Measurements from ENCODE around the gene B9D1.
A peak's percentile ranks its signal among the peaks of the same experiment; 100 is the strongest.

B9D1 gene

DNA sequence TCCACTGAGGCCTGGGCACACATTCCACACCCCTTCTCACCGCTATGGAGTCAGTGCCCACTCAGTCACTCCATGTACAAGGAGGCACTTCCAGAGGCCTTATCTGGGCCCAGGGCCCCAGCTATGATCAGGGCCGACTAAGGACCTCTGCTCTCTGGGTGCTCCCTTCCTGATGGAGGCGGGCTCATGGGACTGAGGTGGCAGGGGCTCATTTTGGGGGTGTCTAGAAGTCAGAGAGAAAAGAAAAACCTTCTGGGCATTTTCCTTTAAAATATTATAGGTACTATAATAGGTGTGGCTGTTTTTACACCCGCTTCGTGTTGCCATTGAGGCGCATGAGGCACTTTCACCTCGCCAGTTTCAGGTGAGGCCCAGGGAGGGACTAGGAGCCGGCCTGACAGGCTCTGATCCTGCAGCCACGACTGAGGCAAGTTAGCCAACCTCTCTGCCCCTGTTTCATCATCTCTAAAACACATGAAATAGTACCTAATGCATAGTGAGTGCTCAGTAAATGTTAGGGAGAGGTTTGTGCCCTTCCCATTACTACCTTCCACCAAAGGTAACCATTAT is 14.4 kb downstream of the B9D1 start:
- TF ChIP-seq, protein P1, sequence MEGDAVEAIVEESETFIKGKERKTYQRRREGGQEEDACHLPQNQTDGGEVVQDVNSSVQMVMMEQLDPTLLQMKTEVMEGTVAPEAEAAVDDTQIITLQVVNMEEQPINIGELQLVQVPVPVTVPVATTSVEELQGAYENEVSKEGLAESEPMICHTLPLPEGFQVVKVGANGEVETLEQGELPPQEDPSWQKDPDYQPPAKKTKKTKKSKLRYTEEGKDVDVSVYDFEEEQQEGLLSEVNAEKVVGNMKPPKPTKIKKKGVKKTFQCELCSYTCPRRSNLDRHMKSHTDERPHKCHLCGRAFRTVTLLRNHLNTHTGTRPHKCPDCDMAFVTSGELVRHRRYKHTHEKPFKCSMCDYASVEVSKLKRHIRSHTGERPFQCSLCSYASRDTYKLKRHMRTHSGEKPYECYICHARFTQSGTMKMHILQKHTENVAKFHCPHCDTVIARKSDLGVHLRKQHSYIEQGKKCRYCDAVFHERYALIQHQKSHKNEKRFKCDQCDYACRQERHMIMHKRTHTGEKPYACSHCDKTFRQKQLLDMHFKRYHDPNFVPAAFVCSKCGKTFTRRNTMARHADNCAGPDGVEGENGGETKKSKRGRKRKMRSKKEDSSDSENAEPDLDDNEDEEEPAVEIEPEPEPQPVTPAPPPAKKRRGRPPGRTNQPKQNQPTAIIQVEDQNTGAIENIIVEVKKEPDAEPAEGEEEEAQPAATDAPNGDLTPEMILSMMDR (IDR thresholded peaks at IDR 0.05; ENCODE audit: low read depth, low read length), result no peak
- DNase-seq (ENCODE audit: extremely low read depth, low read depth), result no peak

GRCh38 chr17:19347323-19348080 is 15.0 kb downstream of the B9D1 start:
- no peak for DNase-seq (ENCODE audit: extremely low read depth, low read depth)

DNA sequence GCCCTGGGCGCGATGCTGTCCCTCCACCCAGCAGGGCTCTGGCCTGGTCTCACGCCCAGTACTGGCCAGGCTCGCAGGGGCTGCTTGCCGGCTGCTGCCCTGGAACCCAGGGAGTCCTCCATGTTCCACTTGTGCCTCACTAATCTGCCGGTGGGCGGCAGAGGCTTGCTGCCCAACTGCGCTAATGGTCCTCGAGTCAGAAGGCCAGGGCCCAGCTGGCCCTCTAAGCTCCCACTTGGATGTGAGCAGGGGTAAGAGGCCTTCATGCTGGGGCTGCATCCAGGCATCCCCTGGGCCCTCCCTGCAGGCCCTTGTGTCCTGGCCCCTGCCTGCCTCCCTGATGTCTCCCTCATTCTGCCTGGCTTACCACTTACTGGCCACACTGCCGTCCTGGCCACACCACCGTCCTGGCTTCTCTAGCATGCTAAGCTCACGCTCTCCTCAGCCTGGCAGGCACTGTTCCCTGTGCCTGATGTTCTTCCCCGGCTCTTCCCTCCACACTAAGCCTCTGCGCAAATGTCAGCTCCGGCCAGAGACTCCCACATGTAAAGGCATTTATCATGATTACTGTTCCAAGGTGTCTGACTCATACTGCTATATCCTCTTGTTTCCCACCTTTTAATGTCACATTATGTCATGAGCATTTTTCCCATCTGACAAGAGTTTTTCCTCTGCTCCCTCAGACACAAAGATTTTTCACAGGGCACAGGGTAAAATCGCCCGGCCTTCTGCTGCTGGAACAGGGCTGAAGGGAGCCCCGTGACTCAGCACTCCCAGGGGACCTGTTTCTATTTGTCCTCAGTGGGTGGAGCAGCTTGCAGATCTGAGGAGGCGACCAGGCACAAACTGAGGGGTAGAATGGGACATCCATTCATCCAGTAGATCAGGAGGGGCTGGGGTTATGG is 15.9 kb downstream of the B9D1 start:
- TF ChIP-seq, protein P1 (IDR thresholded peaks at IDR 0.05; ENCODE audit: low read depth, low read length), result no peak
- peak; percentile 44 for DNase-seq (ENCODE audit: extremely low read depth, low read depth)

More at GRCh38 chr17:19347323-19348080, 15.0 kb downstream of the B9D1 start:
- TF ChIP-seq, protein P1 (IDR thresholded peaks at IDR 0.05; ENCODE audit: low read depth, low read length), result no peak

- no peak for DNase-seq (ENCODE audit: extremely low read depth, low read depth)
- TF ChIP-seq, protein P1 (IDR thresholded peaks at IDR 0.05; ENCODE audit: low read depth, low read length), result no peak
Observed at GRCh38 chr17:19345486-19346350, 16.8 kb downstream of the B9D1 start.

- TF ChIP-seq, protein P1 (IDR thresholded peaks at IDR 0.05; ENCODE audit: low read depth, low read length), result no peak
- DNase-seq (ENCODE audit: extremely low read depth, low read depth), result no peak
Observed at GRCh38 chr17:19345067-19345460, 17.5 kb downstream of the B9D1 start.

GRCh38 chr17:19344311-19345066 is 18.0 kb downstream of the B9D1 start:
- DNase-seq (ENCODE audit: extremely low read depth, low read depth), result no peak

More at GRCh38 chr17:19344311-19345066, 18.0 kb downstream of the B9D1 start:
- TF ChIP-seq, protein P1 (IDR thresholded peaks at IDR 0.05; ENCODE audit: low read depth, low read length), result no peak

All from AG09319 (cell line).